ENCODE data around the gene CDK14.
"Not testable (repeated sequence)": the region's sequence is repeated elsewhere in the genome, so short reads cannot be mapped to it uniquely, and the experiment has no call there.

Gene CDK14

DNA sequence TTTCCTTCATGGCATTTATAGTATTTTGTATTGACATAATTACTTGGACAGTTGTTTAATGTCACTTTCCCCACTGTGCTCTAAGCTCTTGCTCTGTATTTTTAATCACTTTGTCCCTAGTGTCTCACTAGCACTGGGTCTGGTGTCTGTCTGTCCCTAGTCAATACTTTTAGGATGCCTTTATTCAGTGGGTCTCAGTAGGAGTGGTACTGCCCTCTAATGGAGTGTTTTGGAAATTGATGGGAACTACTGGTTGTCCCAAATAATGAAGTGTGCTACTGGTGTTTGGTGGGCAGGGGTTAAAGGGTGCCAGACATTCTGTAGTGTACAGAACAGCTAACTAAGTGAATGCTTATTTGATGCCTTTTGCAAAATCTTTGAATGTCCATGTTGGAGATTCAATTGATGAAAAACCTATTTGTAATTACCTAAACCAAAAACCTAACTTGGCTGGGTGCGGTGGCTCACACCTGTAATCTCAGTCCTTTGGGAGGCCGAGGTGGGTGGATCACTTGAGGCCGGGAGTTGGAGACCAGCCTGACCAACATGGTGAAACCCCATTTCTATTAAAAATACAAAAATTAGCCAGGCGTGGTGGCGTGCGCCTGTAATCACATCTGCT lies 33.3 kb downstream of the CDK14 start:
- Histone ChIP-seq H3K4me1 (ENCODE audit: control insufficient read depth in 1 of 2, insufficient read depth in 1 of 2, low read depth in 1 of 2, low read length in 1 of 2) (no peaks in the 10 kb centered on the region), H3K4me3 (ENCODE audit: low read depth in 1 of 2, low read length in 1 of 2) (no peak overlapping the region), H3K9me3 (no peaks in the 10 kb centered on the region), H3K36me3 (no peaks in the 10 kb centered on the region), H3K27me3 (no peaks in the 10 kb centered on the region), H3K27ac (no peak overlapping the region)
- TF ChIP-seq, protein P1, sequence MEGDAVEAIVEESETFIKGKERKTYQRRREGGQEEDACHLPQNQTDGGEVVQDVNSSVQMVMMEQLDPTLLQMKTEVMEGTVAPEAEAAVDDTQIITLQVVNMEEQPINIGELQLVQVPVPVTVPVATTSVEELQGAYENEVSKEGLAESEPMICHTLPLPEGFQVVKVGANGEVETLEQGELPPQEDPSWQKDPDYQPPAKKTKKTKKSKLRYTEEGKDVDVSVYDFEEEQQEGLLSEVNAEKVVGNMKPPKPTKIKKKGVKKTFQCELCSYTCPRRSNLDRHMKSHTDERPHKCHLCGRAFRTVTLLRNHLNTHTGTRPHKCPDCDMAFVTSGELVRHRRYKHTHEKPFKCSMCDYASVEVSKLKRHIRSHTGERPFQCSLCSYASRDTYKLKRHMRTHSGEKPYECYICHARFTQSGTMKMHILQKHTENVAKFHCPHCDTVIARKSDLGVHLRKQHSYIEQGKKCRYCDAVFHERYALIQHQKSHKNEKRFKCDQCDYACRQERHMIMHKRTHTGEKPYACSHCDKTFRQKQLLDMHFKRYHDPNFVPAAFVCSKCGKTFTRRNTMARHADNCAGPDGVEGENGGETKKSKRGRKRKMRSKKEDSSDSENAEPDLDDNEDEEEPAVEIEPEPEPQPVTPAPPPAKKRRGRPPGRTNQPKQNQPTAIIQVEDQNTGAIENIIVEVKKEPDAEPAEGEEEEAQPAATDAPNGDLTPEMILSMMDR (IDR thresholded peaks at IDR 0.05) = peak; percentile 62

DNA sequence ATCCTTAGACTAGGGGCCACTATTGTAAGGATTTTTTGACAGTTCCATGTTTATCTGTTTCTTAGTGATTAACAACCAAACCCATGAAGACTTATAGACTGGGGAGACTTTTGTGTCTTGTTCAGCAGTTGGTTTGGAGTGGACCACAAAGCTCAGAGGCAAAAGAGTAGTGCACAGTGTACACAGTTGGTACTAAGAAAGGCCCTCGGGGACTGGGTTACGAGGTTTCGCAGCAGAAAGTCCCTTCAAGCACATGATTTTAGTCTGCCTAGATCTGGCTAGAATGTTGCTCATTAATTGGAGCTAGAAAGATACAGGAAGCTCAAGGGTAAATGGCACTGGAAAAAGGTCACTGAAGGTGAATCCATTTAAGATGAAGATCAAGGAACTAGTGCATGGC lies 35.4 kb downstream of the CDK14 start:
- TF ChIP-seq, protein P1 (IDR thresholded peaks at IDR 0.05) = no peak
- Histone ChIP-seq H3K9me3 (no peaks in the 10 kb centered on the region), H3K27me3 (no peaks in the 10 kb centered on the region), H3K36me3 (no peaks in the 10 kb centered on the region), H3K27ac (no peak overlapping the region), H3K4me3 (ENCODE audit: low read depth in 1 of 2, low read length in 1 of 2) (no peak overlapping the region), H3K4me1 (ENCODE audit: control insufficient read depth in 1 of 2, insufficient read depth in 1 of 2, low read depth in 1 of 2, low read length in 1 of 2) (no peaks in the 10 kb centered on the region)

DNA sequence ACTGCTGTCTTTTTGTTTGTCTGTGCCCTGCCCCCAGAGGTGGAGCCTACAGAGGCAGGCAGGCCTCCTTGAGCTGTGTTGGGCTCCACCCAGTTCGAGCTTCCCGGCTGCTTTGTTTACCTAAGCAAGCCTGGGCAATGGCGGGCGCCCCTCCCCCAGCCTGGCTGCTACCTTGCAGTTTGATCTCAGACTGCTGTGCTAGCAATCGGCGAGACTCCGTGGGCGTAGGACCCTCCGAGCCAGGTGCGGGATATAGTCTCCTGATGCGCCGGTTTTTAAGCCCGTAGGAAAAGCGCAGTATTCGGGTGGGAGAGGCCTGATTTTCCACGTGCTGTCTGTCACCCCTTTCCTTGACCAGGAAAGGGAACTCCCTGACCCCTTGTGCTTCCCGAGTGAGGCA lies 43.6 kb downstream of the CDK14 start:
- not testable (repeated sequence) for H3K4me3 ChIP-seq (ENCODE audit: low read depth in 1 of 2, low read length in 1 of 2); H3K27ac ChIP-seq; H3K9me3 ChIP-seq

DNA sequence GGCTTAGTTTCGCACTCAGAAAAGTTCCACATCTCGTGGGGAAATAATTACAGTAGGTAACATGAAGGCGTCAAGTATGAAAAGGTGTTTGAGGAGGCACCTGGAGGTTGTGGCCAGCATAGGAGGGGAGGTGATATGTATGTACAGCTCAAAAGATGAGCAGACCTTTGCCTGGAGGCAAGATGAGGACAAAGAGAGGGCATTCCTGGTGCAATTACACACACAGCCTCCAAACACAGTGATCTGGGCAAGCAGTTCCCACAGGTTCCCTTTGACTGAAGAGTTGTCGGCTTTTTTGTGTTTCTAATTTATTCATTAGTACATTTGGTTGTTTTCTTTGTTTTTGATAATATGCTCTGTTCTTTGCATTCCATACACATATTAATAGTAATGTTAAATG lies 46.9 kb downstream of the CDK14 start:
- Histone ChIP-seq H3K36me3 (no peaks in the 10 kb centered on the region), H3K9me3 (no peaks in the 10 kb centered on the region), H3K4me1 (ENCODE audit: control insufficient read depth in 1 of 2, insufficient read depth in 1 of 2, low read depth in 1 of 2, low read length in 1 of 2) (no peaks in the 10 kb centered on the region), H3K27me3 (no peaks in the 10 kb centered on the region), H3K27ac (no peak overlapping the region), H3K4me3 (ENCODE audit: low read depth in 1 of 2, low read length in 1 of 2) (no peak overlapping the region)
- TF ChIP-seq, protein P1 (IDR thresholded peaks at IDR 0.05) = no peak

More for the DNA sequence above, 43.6 kb downstream of the CDK14 start:
- H3K36me3 ChIP-seq; H3K27me3 ChIP-seq; H3K4me1 ChIP-seq (ENCODE audit: control insufficient read depth in 1 of 2, insufficient read depth in 1 of 2, low read depth in 1 of 2, low read length in 1 of 2): not testable (repeated sequence)

- Histone ChIP-seq H3K4me1 (ENCODE audit: control insufficient read depth in 1 of 2, insufficient read depth in 1 of 2, low read depth in 1 of 2, low read length in 1 of 2) (no peaks in the 10 kb centered on the region), H3K36me3 (no peaks in the 10 kb centered on the region), H3K9me3 (no peaks in the 10 kb centered on the region), H3K27ac (no peak overlapping the region), H3K4me3 (ENCODE audit: low read depth in 1 of 2, low read length in 1 of 2) (no peak overlapping the region), H3K27me3 (no peaks in the 10 kb centered on the region)
- TF ChIP-seq, protein P1 (IDR thresholded peaks at IDR 0.05) = no peak
These were observed 49.7 kb downstream of the CDK14 start for GRCh38 chr7:90645784-90646183.

GRCh38 chr7:90648107-90648506 lies 52.0 kb downstream of the CDK14 start:
- TF ChIP-seq, protein P1 (IDR thresholded peaks at IDR 0.05) = no peak
- H3K27me3 ChIP-seq = no peaks in the 10 kb centered on the region

More at GRCh38 chr7:90648107-90648506, 52.0 kb downstream of the CDK14 start:
- no peak overlapping the region for H3K27ac ChIP-seq
- no peaks in the 10 kb centered on the region for H3K9me3 ChIP-seq
- H3K4me3 ChIP-seq (ENCODE audit: low read depth in 1 of 2, low read length in 1 of 2) = no peak overlapping the region
- H3K36me3 ChIP-seq = no peaks in the 10 kb centered on the region
- H3K4me1 ChIP-seq (ENCODE audit: control insufficient read depth in 1 of 2, insufficient read depth in 1 of 2, low read depth in 1 of 2, low read length in 1 of 2) = no peaks in the 10 kb centered on the region

Data from neutrophil (primary cell).